Activated T-helper 1 cell treated with Interleukin-2 at 50 U/mL for 16 hours (primary cell): ENCODE measurements around the gene PRC1.
"Not testable (repeated sequence)": the region's sequence is repeated elsewhere in the genome, so short reads cannot be mapped to it uniquely, and the experiment has no call there.

Source experiments
- DNase-seq: peaks from one replicate; pipeline ENCODE4 v3.0.0-alpha.2; 2020; ENCODE audit warnings: low read depth

PRC1 gene

GRCh38 chr15:90994417-90995311, at the start of gene PRC1:
PRC1 (minus strand) TSS chr15:90994535; CDS start chr15:90994417, 118 bp downstream.
- DNase-seq = peak; percentile 95

- no peak for DNase-seq
Measured at GRCh38 chr15:91043202-91043874, 49.0 kb upstream of the PRC1 start.

- DNase-seq = no peak
Measured at GRCh38 chr15:91040856-91041255, 46.5 kb upstream of the PRC1 start.

GRCh38 chr15:91039996-91040395, 45.7 kb upstream of the PRC1 start:
- DNase-seq = no peak

GRCh38 chr15:91032919-91033803, 38.8 kb upstream of the PRC1 start:
- DNase-seq = peak; percentile 35

GRCh38 chr15:91031796-91032195, 37.5 kb upstream of the PRC1 start:
- no peak for DNase-seq

GRCh38 chr15:91027677-91028076, 33.3 kb upstream of the PRC1 start:
- no peak for DNase-seq

GRCh38 chr15:91023720-91024119, 29.4 kb upstream of the PRC1 start:
- no peak for DNase-seq

GRCh38 chr15:91022832-91023129, 28.4 kb upstream of the PRC1 start:
- DNase-seq = no peak

- DNase-seq = peak; percentile 62
Measured at GRCh38 chr15:91022075-91022831, 27.9 kb upstream of the PRC1 start, which contains the start of gene VPS33B. VPS33B (minus strand) TSS chr15:91022594; CDS start chr15:91022249, 345 bp downstream.

- DNase-seq = no peak
Measured at GRCh38 chr15:91021516-91022074, 27.3 kb upstream of the PRC1 start.

- no peak for DNase-seq
Measured at GRCh38 chr15:91018158-91018557, 23.8 kb upstream of the PRC1 start.

GRCh38 chr15:91017716-91018115, 23.4 kb upstream of the PRC1 start:
- no peak for DNase-seq

GRCh38 chr15:91013701-91014100, 19.4 kb upstream of the PRC1 start:
- not testable (repeated sequence) for DNase-seq

GRCh38 chr15:91007266-91007665, 12.9 kb upstream of the PRC1 start:
- DNase-seq = no peak

- no peak for DNase-seq
Measured at GRCh38 chr15:91001209-91001608, 6.9 kb upstream of the PRC1 start.

GRCh38 chr15:90998737-90999136, 4.4 kb upstream of the PRC1 start:
- no peak for DNase-seq

GRCh38 chr15:90994059-90994416, 297 bp downstream of the PRC1 start:
- DNase-seq = no peak

GRCh38 chr15:90991587-90992285, 2.6 kb downstream of the PRC1 start:
- no peak for DNase-seq

- no peak for DNase-seq
Measured at GRCh38 chr15:90990446-90990845, 3.9 kb downstream of the PRC1 start.
